HEK293 (cell line): ENCODE measurements around the gene TOX4.
A peak's percentile ranks its signal among the peaks of the same experiment; 100 is the strongest.

ENCODE experiments used
- CTCF ChIA-PET: fragments of 350-600 bp; formaldehyde crosslinking; extraction: SDS; loops from one replicate; lab custom pipeline; 2021; ENCODE audit warnings: antibody characterized with exemption; lab: Yijun Ruan, JAX
- POLR2A ChIA-PET: fragments of 300-600 bp; formaldehyde crosslinking; extraction: SDS; loops from one replicate; lab custom pipeline; 2020; ENCODE audit warnings: antibody characterized with exemption, inconsistent platforms; lab: Yijun Ruan, JAX
- H3K27ac ChIP-seq: fragments of 200-500 bp; sonication (Bioruptor generic); 2 replicates; pipeline ENCODE4 v1.5.1; 2014; ENCODE audit warnings: low read depth, low read length, control low read depth, inconsistent platforms; ENCODE audit errors: extremely low read depth
- H3K36me3 ChIP-seq, 2 experiments: fragments of 200-500 bp in 1 of 2; sonication (Bioruptor generic) in 1 of 2; 1 replicate in 1 of 2; 2 replicates in 1 of 2; pipeline ENCODE4 v1.5.1; 2014 to 2017; ENCODE audit warnings: inconsistent platforms in 2 of 2, low read length in 2 of 2; ENCODE audit not compliant: control insufficient read depth in 2 of 2, insufficient read depth in 1 of 2
- H3K4me1 ChIP-seq: fragments of 200-500 bp; sonication (Bioruptor generic); 2 replicates; pipeline ENCODE4 v1.5.1; 2014; ENCODE audit warnings: mild to moderate bottlenecking, low read length, inconsistent platforms; ENCODE audit not compliant: control insufficient read depth, insufficient read depth
- H3K4me3 ChIP-seq: 2 replicates; pipeline ENCODE4 v1.5.1; 2011; ENCODE audit warnings: low read depth, mild to moderate bottlenecking, control low read depth, low read length, moderate library complexity
- H3K9me3 ChIP-seq: fragments of 200-500 bp; sonication (Bioruptor generic); 2 replicates; pipeline ENCODE4 v1.5.1; 2014; ENCODE audit warnings: low read depth, low read length, inconsistent platforms; ENCODE audit not compliant: control insufficient read depth, insufficient read depth
- AEBP2 ChIP-seq: fragments of 450-650 bp; formaldehyde crosslinking; IDR thresholded peaks from 2 replicates; pipeline ENCODE4 v1.5.1; 2016; ENCODE audit warnings: missing biosample characterization, missing genetic modification characterization, borderline replicate concordance
- BCL11A ChIP-seq: fragments of 450-650 bp; formaldehyde crosslinking; IDR thresholded peaks from 2 replicates; pipeline ENCODE4 v1.5.1; 2016; ENCODE audit warnings: low read depth, missing biosample characterization, missing genetic modification characterization
- MYNN ChIP-seq: fragments of 450-650 bp; formaldehyde crosslinking; IDR thresholded peaks from 2 replicates; pipeline ENCODE4 v1.5.1; 2016; ENCODE audit warnings: missing biosample characterization, missing genetic modification characterization, borderline replicate concordance
- PATZ1 ChIP-seq: fragments of 450-650 bp; formaldehyde crosslinking; IDR thresholded peaks from 2 replicates; pipeline ENCODE4 v1.5.1; 2016; ENCODE audit warnings: missing biosample characterization, missing genetic modification characterization
- PBX3 ChIP-seq: sonication (generic); formaldehyde crosslinking; IDR thresholded peaks from 2 replicates; pipeline ENCODE4 v1.8.1; 2022; ENCODE audit warnings: mild to moderate bottlenecking, moderate library complexity, missing genetic modification reagents
- PRDM6 ChIP-seq: fragments of 450-650 bp; formaldehyde crosslinking; IDR thresholded peaks from 2 replicates; pipeline ENCODE4 v1.5.1; 2017; ENCODE audit warnings: missing biosample characterization, missing genetic modification characterization
- REST ChIP-seq: fragments of 450-650 bp; formaldehyde crosslinking; IDR thresholded peaks from 2 replicates; pipeline ENCODE4 v1.5.1; 2016; ENCODE audit warnings: missing biosample characterization, missing genetic modification characterization
- SCRT1 ChIP-seq: fragments of 450-650 bp; formaldehyde crosslinking; IDR thresholded peaks from 2 replicates; pipeline ENCODE4 v1.5.1; 2016; ENCODE audit warnings: missing biosample characterization, missing genetic modification characterization, borderline replicate concordance
- ZNF37A ChIP-seq: fragments of 450-650 bp; IDR thresholded peaks from 2 replicates; pipeline ENCODE4 v1.5.1; 2018; ENCODE audit warnings: missing biosample characterization, missing genetic modification characterization
- ZNF571 ChIP-seq: fragments of 450-650 bp; formaldehyde crosslinking; IDR thresholded peaks from 2 replicates; pipeline ENCODE4 v1.5.0; 2017; ENCODE audit warnings: missing biosample characterization, missing genetic modification characterization
- ZNF596 ChIP-seq: fragments of 450-650 bp; IDR thresholded peaks from 2 replicates; pipeline ENCODE4 v1.5.0; 2018; ENCODE audit warnings: missing biosample characterization, mild to moderate bottlenecking, missing genetic modification characterization, moderate library complexity
- ZNF610 ChIP-seq: fragments of 450-650 bp; formaldehyde crosslinking; IDR thresholded peaks from 2 replicates; pipeline ENCODE4 v1.5.1; 2016; ENCODE audit warnings: missing biosample characterization, missing genetic modification characterization, borderline replicate concordance
- ZNF623 ChIP-seq: fragments of 450-650 bp; formaldehyde crosslinking; IDR thresholded peaks from 2 replicates; pipeline ENCODE4 v1.5.1; 2016; ENCODE audit warnings: missing biosample characterization, missing genetic modification characterization
- ZNF629 ChIP-seq: fragments of 450-650 bp; formaldehyde crosslinking; IDR thresholded peaks from 2 replicates; pipeline ENCODE4 v1.5.1; 2017; ENCODE audit warnings: missing biosample characterization, missing genetic modification characterization
- ZNF677 ChIP-seq: fragments of 450-650 bp; IDR thresholded peaks from 2 replicates; pipeline ENCODE4 v1.5.0; 2018; ENCODE audit warnings: missing biosample characterization, mild to moderate bottlenecking, missing genetic modification characterization, moderate library complexity
- TF ChIP-seq, protein P1 (sequence below): fragments of 450-650 bp; formaldehyde crosslinking; IDR thresholded peaks from 2 replicates; pipeline ENCODE4 v1.5.1; 2016; ENCODE audit warnings: missing biosample characterization, missing genetic modification characterization
- TF ChIP-seq, protein P2 (sequence below): fragments of 450-650 bp; formaldehyde crosslinking; IDR thresholded peaks from 2 replicates; pipeline ENCODE4 v1.5.1; 2016; ENCODE audit warnings: missing biosample characterization, missing genetic modification characterization

The TOX4 gene

DNA sequence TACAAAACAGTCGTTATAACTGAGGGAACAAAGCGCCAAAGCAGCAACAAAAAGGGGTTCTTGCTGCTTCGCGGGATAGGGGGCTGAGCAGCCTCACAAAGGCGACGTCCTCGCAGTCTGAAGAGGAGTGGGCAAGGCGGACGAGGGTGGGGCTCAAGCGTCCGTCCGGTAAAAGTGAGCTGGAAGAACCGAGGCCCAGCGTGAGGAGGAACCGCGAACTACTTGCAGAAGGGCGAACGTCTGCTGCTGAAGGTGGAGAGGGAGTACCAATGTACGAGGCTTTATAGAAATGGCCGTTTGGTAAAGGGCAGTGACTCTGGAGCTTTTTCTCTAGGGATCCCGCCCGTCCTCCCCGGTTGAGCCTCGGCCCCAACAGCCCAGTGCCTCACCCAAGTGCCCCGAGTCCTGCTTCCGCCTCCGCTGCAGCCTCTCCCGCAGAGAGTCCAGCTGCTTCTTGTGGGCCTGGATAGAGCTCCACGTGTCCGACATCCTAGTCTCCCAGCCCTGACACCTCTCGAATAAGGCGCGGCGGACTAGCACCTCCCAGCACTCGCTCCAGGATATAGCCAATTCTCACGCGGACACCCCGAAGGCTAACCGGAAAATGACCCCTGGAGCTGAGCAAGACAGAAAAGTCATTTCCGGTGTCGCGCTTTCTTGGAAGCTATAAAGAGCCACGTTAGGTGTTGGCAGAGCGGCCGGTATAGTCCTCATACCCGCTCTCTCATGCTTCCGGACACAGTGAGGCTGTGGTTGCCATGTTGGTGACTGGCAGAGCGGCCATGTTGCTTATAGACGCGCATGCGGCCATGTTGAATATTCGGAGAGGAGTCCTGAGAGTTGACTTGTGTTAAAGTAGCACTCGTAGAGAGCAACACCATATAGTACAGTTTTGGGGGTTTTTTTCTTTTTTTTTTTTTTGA is 34.0 kb downstream of the TOX4 start, which contains the start of gene METTL3:
Gene METTL3 (minus strand): TSS at position 606 of the 923 bp plus-strand sequence. CDS start 117 bp downstream, at position 489.
- Histone ChIP-seq H3K36me3 (peaks cover 18 to 23% of the 10 kb centered on the region in 2 experiments; a peak in 2 of 3 replicates), H3K27ac (peak within 1 kb of the TSS; percentile 72), H3K4me3 (peak within 1 kb of the TSS; percentile 77), H3K4me1 (0 out of 2 replicates have a peak, but pooled peaks cover 4% of the 10 kb centered on the region), H3K9me3 (no peaks in the 10 kb centered on the region)
- ChIA-PET POLR2A (interaction anchor here (0.6 to 3.1 kb wide), 19 partner anchors 8 to 134 kb away, joined by 3 to 71 read pairs (median 4); partner anchors contain the start of genes CHD8, RAB2B, SALL2 and TOX4), CTCF (interaction anchor here (0.6 to 3.2 kb wide), 5 partner anchors 9 to 412 kb away, joined by 4 to 21 read pairs (median 7); partner anchors contain the start of gene CHD8)
- TF ChIP-seq ZNF610 (no peak; the same call in 1 of the 2 replicates), REST (tag by site-specific recombination) (0 out of 2 replicates have a peak, but pooled peaks have one; percentile 16), SCRT1 (tag by site-specific recombination) (no peak), ZNF37A (tag by site-specific recombination) (no peak), PRDM6 (tag by site-specific recombination) (no peak), PBX3 (CRISPR knock-in tag) (0 out of 2 replicates have a peak, but pooled peaks have one; percentile 29), ZNF596 (no peak), AEBP2 (tag by site-specific recombination) (no peak), ZNF629 (tag by site-specific recombination) (peak; percentile 86), MYNN (tag by site-specific recombination) (no peak), PATZ1 (tag by site-specific recombination) (no peak; the same call in 1 of the 2 replicates), ZNF623 (tag by site-specific recombination) (peak; percentile 74), ZNF677 (tag by site-specific recombination) (no peak), ZNF571 (tag by site-specific recombination) (no peak), BCL11A (tag by site-specific recombination) (peak; percentile 46; the same call in 1 of the 2 replicates)
- TF ChIP-seq, protein P1, sequence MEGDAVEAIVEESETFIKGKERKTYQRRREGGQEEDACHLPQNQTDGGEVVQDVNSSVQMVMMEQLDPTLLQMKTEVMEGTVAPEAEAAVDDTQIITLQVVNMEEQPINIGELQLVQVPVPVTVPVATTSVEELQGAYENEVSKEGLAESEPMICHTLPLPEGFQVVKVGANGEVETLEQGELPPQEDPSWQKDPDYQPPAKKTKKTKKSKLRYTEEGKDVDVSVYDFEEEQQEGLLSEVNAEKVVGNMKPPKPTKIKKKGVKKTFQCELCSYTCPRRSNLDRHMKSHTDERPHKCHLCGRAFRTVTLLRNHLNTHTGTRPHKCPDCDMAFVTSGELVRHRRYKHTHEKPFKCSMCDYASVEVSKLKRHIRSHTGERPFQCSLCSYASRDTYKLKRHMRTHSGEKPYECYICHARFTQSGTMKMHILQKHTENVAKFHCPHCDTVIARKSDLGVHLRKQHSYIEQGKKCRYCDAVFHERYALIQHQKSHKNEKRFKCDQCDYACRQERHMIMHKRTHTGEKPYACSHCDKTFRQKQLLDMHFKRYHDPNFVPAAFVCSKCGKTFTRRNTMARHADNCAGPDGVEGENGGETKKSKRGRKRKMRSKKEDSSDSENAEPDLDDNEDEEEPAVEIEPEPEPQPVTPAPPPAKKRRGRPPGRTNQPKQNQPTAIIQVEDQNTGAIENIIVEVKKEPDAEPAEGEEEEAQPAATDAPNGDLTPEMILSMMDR = peak; percentile 26; the same call in 1 of the 2 replicates
- TF ChIP-seq, protein P2, sequence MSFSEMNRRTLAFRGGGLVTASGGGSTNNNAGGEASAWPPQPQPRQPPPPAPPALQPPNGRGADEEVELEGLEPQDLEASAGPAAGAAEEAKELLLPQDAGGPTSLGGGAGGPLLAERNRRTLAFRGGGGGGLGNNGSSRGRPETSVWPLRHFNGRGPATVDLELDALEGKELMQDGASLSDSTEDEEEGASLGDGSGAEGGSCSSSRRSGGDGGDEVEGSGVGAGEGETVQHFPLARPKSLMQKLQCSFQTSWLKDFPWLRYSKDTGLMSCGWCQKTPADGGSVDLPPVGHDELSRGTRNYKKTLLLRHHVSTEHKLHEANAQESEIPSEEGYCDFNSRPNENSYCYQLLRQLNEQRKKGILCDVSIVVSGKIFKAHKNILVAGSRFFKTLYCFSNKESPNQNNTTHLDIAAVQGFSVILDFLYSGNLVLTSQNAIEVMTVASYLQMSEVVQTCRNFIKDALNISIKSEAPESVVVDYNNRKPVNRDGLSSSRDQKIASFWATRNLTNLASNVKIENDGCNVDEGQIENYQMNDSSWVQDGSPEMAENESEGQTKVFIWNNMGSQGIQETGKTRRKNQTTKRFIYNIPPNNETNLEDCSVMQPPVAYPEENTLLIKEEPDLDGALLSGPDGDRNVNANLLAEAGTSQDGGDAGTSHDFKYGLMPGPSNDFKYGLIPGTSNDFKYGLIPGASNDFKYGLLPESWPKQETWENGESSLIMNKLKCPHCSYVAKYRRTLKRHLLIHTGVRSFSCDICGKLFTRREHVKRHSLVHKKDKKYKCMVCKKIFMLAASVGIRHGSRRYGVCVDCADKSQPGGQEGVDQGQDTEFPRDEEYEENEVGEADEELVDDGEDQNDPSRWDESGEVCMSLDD (tag by site-specific recombination) = peak; percentile 80
